GM12864 (cell line): ENCODE measurements around the gene JAG1.

ENCODE experiments used
- DNase-seq: peaks from one replicate; pipeline ENCODE4 v3.0.0-alpha.2; 2011; ENCODE audit warnings: low read depth
- H3K4me3 ChIP-seq: 2 replicates; pipeline ENCODE4 v1.5.1; 2011; ENCODE audit warnings: mild to moderate bottlenecking, low read depth, low read length, control low read depth
- TF ChIP-seq, protein P1 (sequence below): IDR thresholded peaks from 2 replicates; pipeline ENCODE4 v1.5.1; 2011; ENCODE audit warnings: low read depth, mild to moderate bottlenecking, moderate library complexity, low read length, control low read depth, inconsistent platforms; ENCODE audit errors: missing control alignments

JAG1 gene

GRCh38 chr20:10701607-10702006 lies 27.8 kb upstream of the JAG1 start:
- no peak overlapping the region for H3K4me3 ChIP-seq

DNA sequence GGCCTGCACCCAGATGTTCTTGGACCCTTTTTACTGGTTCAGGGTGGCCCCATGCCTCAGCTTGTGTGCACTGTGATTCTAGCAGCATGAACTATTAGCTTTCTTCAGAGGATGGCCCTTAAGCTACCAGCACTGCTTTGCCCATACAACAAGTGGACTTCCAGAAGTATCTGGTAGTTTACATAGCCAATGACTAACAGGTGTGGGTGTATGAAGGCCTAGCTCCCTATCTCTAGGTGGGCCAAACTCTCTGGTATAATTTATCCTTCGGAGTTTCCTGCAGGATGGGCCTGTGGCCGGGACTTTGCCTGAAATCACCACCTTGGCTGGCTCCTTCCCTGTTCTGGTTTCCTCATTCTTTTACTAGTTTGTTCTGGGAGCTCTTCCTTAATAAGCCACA lies 26.1 kb upstream of the JAG1 start:
- DNase-seq: no peak
- H3K4me3 ChIP-seq: no peak overlapping the region
- TF ChIP-seq, protein P1, sequence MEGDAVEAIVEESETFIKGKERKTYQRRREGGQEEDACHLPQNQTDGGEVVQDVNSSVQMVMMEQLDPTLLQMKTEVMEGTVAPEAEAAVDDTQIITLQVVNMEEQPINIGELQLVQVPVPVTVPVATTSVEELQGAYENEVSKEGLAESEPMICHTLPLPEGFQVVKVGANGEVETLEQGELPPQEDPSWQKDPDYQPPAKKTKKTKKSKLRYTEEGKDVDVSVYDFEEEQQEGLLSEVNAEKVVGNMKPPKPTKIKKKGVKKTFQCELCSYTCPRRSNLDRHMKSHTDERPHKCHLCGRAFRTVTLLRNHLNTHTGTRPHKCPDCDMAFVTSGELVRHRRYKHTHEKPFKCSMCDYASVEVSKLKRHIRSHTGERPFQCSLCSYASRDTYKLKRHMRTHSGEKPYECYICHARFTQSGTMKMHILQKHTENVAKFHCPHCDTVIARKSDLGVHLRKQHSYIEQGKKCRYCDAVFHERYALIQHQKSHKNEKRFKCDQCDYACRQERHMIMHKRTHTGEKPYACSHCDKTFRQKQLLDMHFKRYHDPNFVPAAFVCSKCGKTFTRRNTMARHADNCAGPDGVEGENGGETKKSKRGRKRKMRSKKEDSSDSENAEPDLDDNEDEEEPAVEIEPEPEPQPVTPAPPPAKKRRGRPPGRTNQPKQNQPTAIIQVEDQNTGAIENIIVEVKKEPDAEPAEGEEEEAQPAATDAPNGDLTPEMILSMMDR: no peak

More at GRCh38 chr20:10701607-10702006, 27.8 kb upstream of the JAG1 start:
- TF ChIP-seq, protein P1: no peak
- no peak for DNase-seq

DNA sequence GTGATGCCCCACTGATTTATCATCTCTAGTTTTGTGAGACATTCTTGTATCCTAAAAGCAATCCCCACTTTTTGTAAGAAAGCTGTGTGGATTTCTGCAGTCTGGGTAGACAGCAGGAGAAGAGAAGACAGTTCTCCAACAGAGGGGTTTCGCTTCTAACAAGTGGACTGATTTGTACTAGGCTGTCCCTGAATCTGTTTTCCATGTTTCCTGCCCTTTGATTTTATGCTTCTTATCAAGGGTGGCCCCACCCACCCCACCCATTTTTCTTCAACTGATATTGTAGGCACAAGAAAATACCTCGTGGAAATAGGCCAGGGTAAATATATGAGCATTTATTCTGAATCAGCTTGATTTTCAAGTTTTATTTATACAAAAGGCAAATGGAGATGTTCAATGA lies 25.7 kb upstream of the JAG1 start:
- TF ChIP-seq, protein P1: no peak
- no peak for DNase-seq
- no peak overlapping the region for H3K4me3 ChIP-seq

DNA sequence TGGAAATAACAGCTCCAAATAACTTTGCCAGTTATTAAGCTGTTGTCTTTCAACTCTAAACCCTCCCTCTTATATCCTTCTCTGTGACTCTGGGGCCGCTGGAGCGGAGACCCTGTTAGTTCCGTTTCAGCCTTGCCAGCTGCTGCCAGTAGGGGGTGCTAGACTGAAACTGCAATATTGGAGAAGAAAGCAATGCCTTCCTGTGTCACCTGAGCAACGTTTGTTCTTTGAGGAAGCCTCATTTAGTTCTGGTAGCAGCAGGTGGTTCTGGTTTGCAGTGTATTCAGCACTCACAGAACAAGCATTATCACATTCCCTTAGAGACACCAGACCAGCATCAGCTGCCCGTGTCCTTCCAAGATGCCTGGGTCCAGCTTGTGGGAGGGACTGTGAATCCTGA lies 22.9 kb upstream of the JAG1 start:
- TF ChIP-seq, protein P1: peak; percentile 86
- H3K4me3 ChIP-seq: no peak overlapping the region
- DNase-seq: no peak

DNA sequence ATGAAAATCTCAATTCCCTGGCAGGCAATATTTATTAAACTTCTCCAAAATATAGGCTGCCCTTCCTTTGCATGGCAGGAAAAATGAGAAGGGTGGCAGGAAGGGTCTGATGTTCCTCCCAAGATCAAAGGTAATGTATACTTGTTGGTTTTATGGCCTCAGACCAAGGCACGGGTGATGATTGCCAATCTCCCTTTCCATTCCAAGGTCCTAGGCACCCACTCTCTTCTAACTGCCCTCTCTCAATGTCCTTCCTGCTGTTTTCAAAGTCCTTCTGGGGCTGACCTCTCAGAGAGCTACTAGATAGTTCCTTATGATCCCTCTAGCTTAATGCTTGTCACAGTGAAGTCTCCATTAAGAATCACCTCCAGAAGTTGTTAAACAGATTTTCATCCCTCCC lies 15.6 kb upstream of the JAG1 start:
- TF ChIP-seq, protein P1: no peak
- H3K4me3 ChIP-seq: no peak overlapping the region
- no peak for DNase-seq

- no peak overlapping the region for H3K4me3 ChIP-seq
- TF ChIP-seq, protein P1: no peak
- DNase-seq: no peak
Measured at GRCh38 chr20:10687895-10688294, 14.1 kb upstream of the JAG1 start.

- TF ChIP-seq, protein P1: no peak
- DNase-seq: no peak
- H3K4me3 ChIP-seq: no peak overlapping the region
Measured at GRCh38 chr20:10686356-10687133, 12.7 kb upstream of the JAG1 start.
